Tibial nerve (tissue), 4 donors: Measurements from ENCODE around the gene APBB1.

Source experiments
- EP300 ChIP-seq, 2 donors: sonication (generic); formaldehyde crosslinking; IDR thresholded peaks; one replicate each; pipeline ENCODE4 v1.6.1; 2017; ENCODE audit warnings: antibody characterized with exemption in 2 of 2, mild to moderate bottlenecking in 1 of 2
- TF ChIP-seq, protein P1 (sequence below), 5 experiments: fragments of 200-600 bp in 3 of 5; fragments of 450-650 bp in 2 of 5; sonication (generic) in 3 of 5; IDR thresholded peaks; one replicate each; pipeline ENCODE4 v1.5.1; 2016 to 2019; ENCODE audit warnings: antibody characterized with exemption in 5 of 5, mild to moderate bottlenecking in 3 of 5, moderate library complexity in 2 of 5

DNA sequence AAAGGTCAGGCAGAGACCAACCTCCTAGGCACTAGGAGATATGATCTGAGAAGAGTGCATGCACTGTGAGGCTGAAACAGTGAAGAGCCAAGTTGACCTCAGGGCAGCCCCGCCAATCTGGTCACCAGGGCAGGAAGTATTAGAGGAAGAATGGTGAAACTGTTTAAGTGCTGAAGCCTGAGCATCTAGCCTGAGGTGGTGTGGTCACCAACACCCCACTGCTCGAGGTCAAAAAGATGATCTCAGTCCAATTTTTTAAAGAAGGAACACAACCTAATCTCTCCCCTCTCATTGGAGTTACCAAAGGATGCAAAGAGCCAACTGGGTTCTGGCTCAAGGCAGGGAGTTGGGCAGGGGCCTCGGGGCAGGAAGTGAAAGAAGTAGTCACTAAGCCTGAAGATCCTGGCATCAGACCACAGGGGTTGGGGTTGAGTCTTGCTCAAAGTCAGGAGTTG, 4.0 kb downstream of the APBB1 start:
- TF ChIP-seq, protein P1, sequence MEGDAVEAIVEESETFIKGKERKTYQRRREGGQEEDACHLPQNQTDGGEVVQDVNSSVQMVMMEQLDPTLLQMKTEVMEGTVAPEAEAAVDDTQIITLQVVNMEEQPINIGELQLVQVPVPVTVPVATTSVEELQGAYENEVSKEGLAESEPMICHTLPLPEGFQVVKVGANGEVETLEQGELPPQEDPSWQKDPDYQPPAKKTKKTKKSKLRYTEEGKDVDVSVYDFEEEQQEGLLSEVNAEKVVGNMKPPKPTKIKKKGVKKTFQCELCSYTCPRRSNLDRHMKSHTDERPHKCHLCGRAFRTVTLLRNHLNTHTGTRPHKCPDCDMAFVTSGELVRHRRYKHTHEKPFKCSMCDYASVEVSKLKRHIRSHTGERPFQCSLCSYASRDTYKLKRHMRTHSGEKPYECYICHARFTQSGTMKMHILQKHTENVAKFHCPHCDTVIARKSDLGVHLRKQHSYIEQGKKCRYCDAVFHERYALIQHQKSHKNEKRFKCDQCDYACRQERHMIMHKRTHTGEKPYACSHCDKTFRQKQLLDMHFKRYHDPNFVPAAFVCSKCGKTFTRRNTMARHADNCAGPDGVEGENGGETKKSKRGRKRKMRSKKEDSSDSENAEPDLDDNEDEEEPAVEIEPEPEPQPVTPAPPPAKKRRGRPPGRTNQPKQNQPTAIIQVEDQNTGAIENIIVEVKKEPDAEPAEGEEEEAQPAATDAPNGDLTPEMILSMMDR (IDR thresholded peaks at IDR 0.05), result no peak
- no peak for TF ChIP-seq EP300 (IDR thresholded peaks at IDR 0.05)
